ENCODE data around the gene C2orf80. TPM values are rescaled to one million over a fixed set of nuclear protein-coding genes. Genes with fewer than 3 reads are reported as not detected.

Gene C2orf80
- total RNA-seq, 1 experiment from 2014 or later = not detected

- Histone ChIP-seq H3K9me2 (replicated peaks; ENCODE audit: insufficient read depth, low read length) (no peaks in the 10 kb centered on the region), H3K4me1 (ENCODE audit: low read length) (no peaks in the 10 kb centered on the region), H3K27ac (ENCODE audit: low read length) (no peak overlapping the region), H3K4me3 (ENCODE audit: low read length) (no peak overlapping the region), H3K9ac (ENCODE audit: low read length) (no peak overlapping the region), H4K20me1 (ENCODE audit: insufficient read depth, low read depth, low read length) (no peaks in the 10 kb centered on the region), H3K79me2 (ENCODE audit: low read length) (no peaks in the 10 kb centered on the region), H3K27me3 (ENCODE audit: low read length) (no peaks in the 10 kb centered on the region), H3K36me3 (ENCODE audit: insufficient read depth, low read length) (no peaks in the 10 kb centered on the region), H2AFZ (ENCODE audit: low read length) (no peak overlapping the region), H3K9me3 (ENCODE audit: low read length) (no peaks in the 10 kb centered on the region), H3K4me2 (ENCODE audit: low read depth, low read length, poor library complexity, severe bottlenecking) (no peak overlapping the region)
- no peak for DNase-seq
These were observed 53.8 kb downstream of the C2orf80 start for GRCh38 chr2:208135794-208136715.

GRCh38 chr2:208134928-208135586 lies 54.8 kb downstream of the C2orf80 start:
- no peaks in the 10 kb centered on the region for H4K20me1 ChIP-seq (ENCODE audit: insufficient read depth, low read depth, low read length)
- no peaks in the 10 kb centered on the region for H3K4me1 ChIP-seq (ENCODE audit: low read length)
- H3K4me2 ChIP-seq (ENCODE audit: low read depth, low read length, poor library complexity, severe bottlenecking) = no peak overlapping the region
- no peak overlapping the region for H3K27ac ChIP-seq (ENCODE audit: low read length)
- H3K9me2 ChIP-seq (replicated peaks; ENCODE audit: insufficient read depth, low read length) = no peaks in the 10 kb centered on the region
- H3K9ac ChIP-seq (ENCODE audit: low read length) = no peak overlapping the region
- H3K79me2 ChIP-seq (ENCODE audit: low read length) = no peaks in the 10 kb centered on the region
- H3K9me3 ChIP-seq (ENCODE audit: low read length) = no peaks in the 10 kb centered on the region
- no peak overlapping the region for H2AFZ ChIP-seq (ENCODE audit: low read length)
- H3K36me3 ChIP-seq (ENCODE audit: insufficient read depth, low read length) = no peaks in the 10 kb centered on the region
- no peak overlapping the region for H3K4me3 ChIP-seq (ENCODE audit: low read length)
- no peaks in the 10 kb centered on the region for H3K27me3 ChIP-seq (ENCODE audit: low read length)
- DNase-seq = no peak

GRCh38 chr2:208130712-208131110 lies 59.1 kb downstream of the C2orf80 start:
- Histone ChIP-seq H3K4me1 (ENCODE audit: low read length) (no peaks in the 10 kb centered on the region), H2AFZ (ENCODE audit: low read length) (no peak overlapping the region), H3K9me3 (ENCODE audit: low read length) (no peaks in the 10 kb centered on the region), H4K20me1 (ENCODE audit: insufficient read depth, low read depth, low read length) (no peaks in the 10 kb centered on the region), H3K36me3 (ENCODE audit: insufficient read depth, low read length) (no peaks in the 10 kb centered on the region), H3K79me2 (ENCODE audit: low read length) (no peaks in the 10 kb centered on the region), H3K4me2 (ENCODE audit: low read depth, low read length, poor library complexity, severe bottlenecking) (no peak overlapping the region), H3K27me3 (ENCODE audit: low read length) (no peaks in the 10 kb centered on the region), H3K4me3 (ENCODE audit: low read length) (no peak overlapping the region), H3K9me2 (replicated peaks; ENCODE audit: insufficient read depth, low read length) (no peaks in the 10 kb centered on the region), H3K27ac (ENCODE audit: low read length) (no peak overlapping the region), H3K9ac (ENCODE audit: low read length) (no peak overlapping the region)
- no peak for DNase-seq

GRCh38 chr2:208129744-208130711 lies 59.8 kb downstream of the C2orf80 start, which contains the start of gene CRYGC:
CRYGC (minus strand) TSS chr2:208129828; CDS start chr2:208129792, 36 bp downstream.
- no peaks in the 10 kb centered on the region for H3K79me2 ChIP-seq (ENCODE audit: low read length)
- H3K27me3 ChIP-seq (ENCODE audit: low read length) = no peaks in the 10 kb centered on the region
- no peak within 1 kb of the TSS for H3K4me3 ChIP-seq (ENCODE audit: low read length)
- H4K20me1 ChIP-seq (ENCODE audit: insufficient read depth, low read depth, low read length) = no peaks in the 10 kb centered on the region
- H3K9ac ChIP-seq (ENCODE audit: low read length) = no peak within 1 kb of the TSS
- H2AFZ ChIP-seq (ENCODE audit: low read length) = no peak within 1 kb of the TSS
- no peak within 1 kb of the TSS for H3K27ac ChIP-seq (ENCODE audit: low read length)
- H3K9me3 ChIP-seq (ENCODE audit: low read length) = no peaks in the 10 kb centered on the region
- H3K4me2 ChIP-seq (ENCODE audit: low read depth, low read length, poor library complexity, severe bottlenecking) = no peak within 1 kb of the TSS
- DNase-seq = no peak
- no peaks in the 10 kb centered on the region for H3K9me2 ChIP-seq (replicated peaks; ENCODE audit: insufficient read depth, low read length)
- H3K36me3 ChIP-seq (ENCODE audit: insufficient read depth, low read length) = no peaks in the 10 kb centered on the region
- no peaks in the 10 kb centered on the region for H3K4me1 ChIP-seq (ENCODE audit: low read length)

GRCh38 chr2:208128136-208128535 lies 61.7 kb downstream of the C2orf80 start:
- H3K9me2 ChIP-seq (replicated peaks; ENCODE audit: insufficient read depth, low read length) = no peaks in the 10 kb centered on the region
- H3K27me3 ChIP-seq (ENCODE audit: low read length) = no peaks in the 10 kb centered on the region
- no peaks in the 10 kb centered on the region for H3K9me3 ChIP-seq (ENCODE audit: low read length)
- no peaks in the 10 kb centered on the region for H3K36me3 ChIP-seq (ENCODE audit: insufficient read depth, low read length)
- no peaks in the 10 kb centered on the region for H3K4me1 ChIP-seq (ENCODE audit: low read length)
- H3K79me2 ChIP-seq (ENCODE audit: low read length) = no peaks in the 10 kb centered on the region
- H3K9ac ChIP-seq (ENCODE audit: low read length) = no peak overlapping the region
- H2AFZ ChIP-seq (ENCODE audit: low read length) = no peak overlapping the region
- no peak overlapping the region for H3K27ac ChIP-seq (ENCODE audit: low read length)
- DNase-seq = no peak
- H3K4me3 ChIP-seq (ENCODE audit: low read length) = no peak overlapping the region
- no peak overlapping the region for H3K4me2 ChIP-seq (ENCODE audit: low read depth, low read length, poor library complexity, severe bottlenecking)
- H4K20me1 ChIP-seq (ENCODE audit: insufficient read depth, low read depth, low read length) = no peaks in the 10 kb centered on the region

GRCh38 chr2:208127090-208127489 lies 62.7 kb downstream of the C2orf80 start:
- Histone ChIP-seq H3K36me3 (ENCODE audit: insufficient read depth, low read length) (no peaks in the 10 kb centered on the region), H3K9me3 (ENCODE audit: low read length) (no peaks in the 10 kb centered on the region), H3K4me3 (ENCODE audit: low read length) (no peak overlapping the region), H3K9ac (ENCODE audit: low read length) (no peak overlapping the region), H3K9me2 (replicated peaks; ENCODE audit: insufficient read depth, low read length) (no peaks in the 10 kb centered on the region), H2AFZ (ENCODE audit: low read length) (no peak overlapping the region), H3K4me2 (ENCODE audit: low read depth, low read length, poor library complexity, severe bottlenecking) (no peak overlapping the region), H4K20me1 (ENCODE audit: insufficient read depth, low read depth, low read length) (no peaks in the 10 kb centered on the region), H3K4me1 (ENCODE audit: low read length) (no peaks in the 10 kb centered on the region), H3K79me2 (ENCODE audit: low read length) (no peaks in the 10 kb centered on the region), H3K27me3 (ENCODE audit: low read length) (no peaks in the 10 kb centered on the region), H3K27ac (ENCODE audit: low read length) (no peak overlapping the region)
- no peak for DNase-seq

- no peak overlapping the region for H2AFZ ChIP-seq (ENCODE audit: low read length)
- DNase-seq = no peak
- H3K9me2 ChIP-seq (replicated peaks; ENCODE audit: insufficient read depth, low read length) = no peaks in the 10 kb centered on the region
- H3K4me2 ChIP-seq (ENCODE audit: low read depth, low read length, poor library complexity, severe bottlenecking) = no peak overlapping the region
- H3K27ac ChIP-seq (ENCODE audit: low read length) = no peak overlapping the region
- no peaks in the 10 kb centered on the region for H3K79me2 ChIP-seq (ENCODE audit: low read length)
- no peak overlapping the region for H3K9ac ChIP-seq (ENCODE audit: low read length)
- H3K4me1 ChIP-seq (ENCODE audit: low read length) = no peaks in the 10 kb centered on the region
- no peaks in the 10 kb centered on the region for H3K27me3 ChIP-seq (ENCODE audit: low read length)
- H3K9me3 ChIP-seq (ENCODE audit: low read length) = no peaks in the 10 kb centered on the region
- no peak overlapping the region for H3K4me3 ChIP-seq (ENCODE audit: low read length)
- H3K36me3 ChIP-seq (ENCODE audit: insufficient read depth, low read length) = no peaks in the 10 kb centered on the region
- no peaks in the 10 kb centered on the region for H4K20me1 ChIP-seq (ENCODE audit: insufficient read depth, low read depth, low read length)
These were observed 64.6 kb downstream of the C2orf80 start for GRCh38 chr2:208125251-208125650.

Measured in Karpas-422 (cell line).